ENCODE results near the gene FOXO4. TPM values are rescaled to one million over a fixed set of nuclear protein-coding genes. Genes with fewer than 3 reads are reported as not detected.

The FOXO4 gene
- total and polyA plus RNA-seq, 4 donors = 0.50 to 38.2 (median 4.0) TPM

GRCh38 chrX:71103110-71103983 lies 7.7 kb downstream of the FOXO4 start:
- Histone ChIP-seq H3K27ac (ENCODE audit: low read depth in 1 of 2, low read length in 2 of 2) (peak overlapping the region; percentile 25 to 47), H3K9ac (ENCODE audit: low read depth in 1 of 2, low read length in 2 of 2) (no peak overlapping the region)
- DNase-seq (ENCODE audit: low spot score) = no peak

GRCh38 chrX:71105628-71106027 lies 10.0 kb downstream of the FOXO4 start:
- H3K27me3 ChIP-seq (ENCODE audit: control insufficient read depth in 4 of 4, insufficient read depth in 4 of 4, low read length in 3 of 4) = no peaks in the 10 kb centered on the region
- no peaks in the 10 kb centered on the region for H3K9me3 ChIP-seq (ENCODE audit: control insufficient read depth in 4 of 4, low read length in 3 of 4)
- no peaks in the 10 kb centered on the region for H3K36me3 ChIP-seq (ENCODE audit: control insufficient read depth in 4 of 4, insufficient read depth in 3 of 4, low read depth in 1 of 4, low read length in 3 of 4)
- no peak overlapping the region for H3K9ac ChIP-seq (ENCODE audit: low read depth in 1 of 2, low read length in 2 of 2)
- no peak for DNase-seq (ENCODE audit: low spot score)
- no peaks in the 10 kb centered on the region for H3K4me1 ChIP-seq (ENCODE audit: control insufficient read depth in 4 of 4, insufficient read depth in 4 of 4, low read length in 3 of 4)
- H3K4me3 ChIP-seq (ENCODE audit: low read depth in 1 of 3, low read length in 3 of 3) = no peak overlapping the region
- 81% methylated on average over 3 of the region's 3 CpGs for WGBS
- TF ChIP-seq MAX (IDR thresholded peaks at IDR 0.05) (no peak), FOXA1 (IDR thresholded peaks at IDR 0.05) (no peak), TAF1 (conservative IDR thresholded peaks at IDR 0.05) (no peak), EGR1 (IDR thresholded peaks at IDR 0.05; ENCODE audit: low read depth in 2 of 2) (no peak), ATF3 (IDR thresholded peaks at IDR 0.05) (no peak), FOXA2 (IDR thresholded peaks at IDR 0.05) (no peak), YY1 (IDR thresholded peaks at IDR 0.05) (no peak), NR2F2 (IDR thresholded peaks at IDR 0.05) (no peak), RAD21 (IDR thresholded peaks at IDR 0.05) (no peak)
- H3K27ac ChIP-seq (ENCODE audit: low read depth in 1 of 2, low read length in 2 of 2) = no peak overlapping the region

More at GRCh38 chrX:71103110-71103983, 7.7 kb downstream of the FOXO4 start:
- TF ChIP-seq MAX (IDR thresholded peaks at IDR 0.05) (no peak), YY1 (IDR thresholded peaks at IDR 0.05) (no peak), HNF4G (IDR thresholded peaks at IDR 0.05) (no peak), SP1 (IDR thresholded peaks at IDR 0.05) (no peak), FOXA2 (IDR thresholded peaks at IDR 0.05) (no peak), GABPA (IDR thresholded peaks at IDR 0.05 in 1 of 2, conservative IDR thresholded peaks at IDR 0.05 in 1 of 2) (no peak), NR2F2 (IDR thresholded peaks at IDR 0.05) (no peak), HNF4A (conservative IDR thresholded peaks at IDR 0.05) (no peak), ZBTB33 (IDR thresholded peaks at IDR 0.05) (no peak), FOXA1 (IDR thresholded peaks at IDR 0.05) (no peak), JUND (IDR thresholded peaks at IDR 0.05) (no peak), CTCF (IDR thresholded peaks at IDR 0.05; ENCODE audit: low read depth, low read length, missing input control) (no peak), ATF3 (IDR thresholded peaks at IDR 0.05) (no peak)
- 42% methylated on average over 10 of the region's 10 CpGs for whole genome bisulfite sequencing
- Histone ChIP-seq H3K27me3 (ENCODE audit: control insufficient read depth in 4 of 4, insufficient read depth in 4 of 4, low read length in 3 of 4) (no peaks in the 10 kb centered on the region), H3K4me1 (ENCODE audit: control insufficient read depth in 4 of 4, insufficient read depth in 4 of 4, low read length in 3 of 4) (no peaks in the 10 kb centered on the region), H3K36me3 (ENCODE audit: control insufficient read depth in 4 of 4, insufficient read depth in 3 of 4, low read depth in 1 of 4, low read length in 3 of 4) (no peaks in the 10 kb centered on the region), H3K4me3 (ENCODE audit: low read depth in 1 of 3, low read length in 3 of 3) (no peak overlapping the region), H3K9me3 (ENCODE audit: control insufficient read depth in 4 of 4, low read length in 3 of 4) (no peaks in the 10 kb centered on the region)
